ENCODE data around the gene RRP15. TPM values are rescaled to one million over a fixed set of nuclear protein-coding genes. Genes with fewer than 3 reads are reported as not detected.

The RRP15 gene
- polyA plus RNA-seq, 1 donor (not counting 4 experiments of a cell fraction or from before 2014, with no cell fraction given): 15.8 TPM

DNA sequence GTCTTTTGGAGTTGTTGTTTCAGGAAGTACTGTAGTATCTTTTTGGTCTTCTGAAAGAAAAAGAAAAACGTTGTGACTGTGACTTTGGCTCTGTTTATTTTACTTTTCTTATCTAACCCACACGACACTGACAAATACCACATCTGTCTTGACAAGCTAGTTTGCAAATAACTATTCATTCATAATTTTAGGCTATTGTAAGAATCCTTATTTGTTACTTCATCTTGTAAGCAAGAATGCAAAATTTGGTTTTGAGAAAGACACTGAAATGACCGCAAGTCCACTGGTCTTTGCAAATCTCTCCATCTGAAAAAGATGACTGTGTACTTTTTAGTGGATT lies 72.8 kb downstream of the RRP15 start:
- H3K4me2 ChIP-seq (ENCODE audit: control insufficient read depth, extremely low read depth, insufficient read depth, low read depth, low read length): no peak overlapping the region
- no peaks in the 10 kb centered on the region for H4K20me1 ChIP-seq (ENCODE audit: control insufficient read depth, extremely low read depth, insufficient read depth, low read length)
- TF ChIP-seq EZH2 (IDR thresholded peaks at IDR 0.05; ENCODE audit: low read length): no peak
- TF ChIP-seq CTCF (optimal IDR thresholded peaks at IDR 0.05 in 1 of 3, IDR thresholded peaks at IDR 0.05 in 1 of 3, conservative IDR thresholded peaks at IDR 0.05 in 1 of 3; ENCODE audit: extremely low read depth in 1 of 3, insufficient read depth in 2 of 3, low read length in 3 of 3): no peak
- H3K27me3 ChIP-seq (ENCODE audit: control insufficient read depth, extremely low read depth, insufficient read depth, low read length): no peaks in the 10 kb centered on the region
- H3K9me3 ChIP-seq (ENCODE audit: control insufficient read depth, low read depth, low read length): no peaks in the 10 kb centered on the region
- dilution Hi-C loops (cut with MboI; ENCODE audit: extremely low pct_ligation_motif_present, low sequenced_read_pairs): no loop called here
- H3K9ac ChIP-seq (ENCODE audit: control insufficient read depth, extremely low read depth, insufficient read depth, low read length): no peak overlapping the region
- no peak overlapping the region for H3K27ac ChIP-seq (ENCODE audit: control insufficient read depth, insufficient read depth, low read length)
- FAIRE-seq: no peak
- H3K79me2 ChIP-seq (ENCODE audit: control insufficient read depth, insufficient read depth, low read length): peaks cover 73% of the 10 kb centered on the region
- no peak overlapping the region for H3K4me3 ChIP-seq (ENCODE audit: control insufficient read depth in 2 of 3, extremely low read depth in 1 of 3, insufficient read depth in 2 of 3, low read depth in 1 of 3, low read length in 3 of 3)
- DNase-seq (ENCODE audit: low read depth, low spot score): no peak
- no peaks in the 10 kb centered on the region for H3K4me1 ChIP-seq (ENCODE audit: control insufficient read depth, extremely low read depth, insufficient read depth, low read length)
- H2AFZ ChIP-seq (ENCODE audit: control insufficient read depth, low read length): no peak overlapping the region
- H3K9me1 ChIP-seq (ENCODE audit: control insufficient read depth, extremely low read depth, insufficient read depth, low read length): no peaks in the 10 kb centered on the region
- H3K36me3 ChIP-seq (ENCODE audit: control insufficient read depth in 2 of 2, extremely low read depth in 1 of 2, insufficient read depth in 2 of 2, low read length in 2 of 2): no peaks in the 10 kb centered on the region

DNA sequence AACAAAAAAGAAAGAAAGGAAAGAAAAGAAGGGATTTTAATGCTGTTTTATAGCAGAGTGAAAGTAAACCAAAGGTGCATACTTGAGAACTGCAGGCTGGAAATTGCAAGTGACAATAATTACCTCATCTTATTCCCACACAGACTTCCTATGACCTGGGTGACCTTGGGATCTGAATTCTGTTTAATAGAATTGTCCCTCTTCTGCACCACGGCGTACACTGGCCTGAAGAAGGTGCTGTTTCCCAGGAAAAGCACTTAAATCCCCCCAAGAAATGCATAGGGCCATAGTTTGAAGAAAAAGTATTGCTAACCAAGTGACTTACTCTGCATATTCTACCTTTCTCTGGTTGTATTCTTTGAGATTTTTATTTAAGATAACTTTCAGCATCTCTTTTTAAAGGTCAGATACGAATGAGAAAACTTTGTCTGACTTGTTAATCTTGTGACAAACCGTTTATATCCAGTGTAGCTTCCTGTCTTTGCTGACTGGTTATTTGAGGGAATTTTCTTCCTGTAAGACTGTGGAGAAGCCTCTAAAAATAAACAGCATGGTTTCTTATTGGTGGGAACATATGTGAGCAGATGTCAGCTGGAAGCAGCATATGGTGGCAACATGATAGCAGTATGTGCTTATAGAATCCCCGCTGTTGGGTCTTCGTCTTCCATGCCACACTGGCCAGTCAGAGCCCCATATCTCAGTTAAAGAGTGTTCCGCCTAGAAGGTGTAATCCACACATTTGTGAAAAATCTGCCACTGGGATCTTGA lies 76.4 kb downstream of the RRP15 start:
- no peak for DNase-seq (ENCODE audit: low read depth, low spot score)
- peaks cover 59% of the 10 kb centered on the region for H3K79me2 ChIP-seq (ENCODE audit: control insufficient read depth, insufficient read depth, low read length)
- no peaks in the 10 kb centered on the region for H3K9me3 ChIP-seq (ENCODE audit: control insufficient read depth, low read depth, low read length)
- H3K36me3 ChIP-seq (ENCODE audit: control insufficient read depth in 2 of 2, extremely low read depth in 1 of 2, insufficient read depth in 2 of 2, low read length in 2 of 2): peaks cover under 1 to 6% of the 10 kb centered on the region in 2 experiments
- no peak overlapping the region for H3K9ac ChIP-seq (ENCODE audit: control insufficient read depth, extremely low read depth, insufficient read depth, low read length)
- peak; percentile 27 to 64 (median 54) for TF ChIP-seq CTCF (optimal IDR thresholded peaks at IDR 0.05 in 1 of 3, IDR thresholded peaks at IDR 0.05 in 1 of 3, conservative IDR thresholded peaks at IDR 0.05 in 1 of 3; ENCODE audit: extremely low read depth in 1 of 3, insufficient read depth in 2 of 3, low read length in 3 of 3)
- no peak for TF ChIP-seq EZH2 (IDR thresholded peaks at IDR 0.05; ENCODE audit: low read length)
- peaks cover 12% of the 10 kb centered on the region for H3K4me1 ChIP-seq (ENCODE audit: control insufficient read depth, extremely low read depth, insufficient read depth, low read length)
- H4K20me1 ChIP-seq (ENCODE audit: control insufficient read depth, extremely low read depth, insufficient read depth, low read length): no peaks in the 10 kb centered on the region
- H3K4me3 ChIP-seq (ENCODE audit: control insufficient read depth in 2 of 3, extremely low read depth in 1 of 3, insufficient read depth in 2 of 3, low read depth in 1 of 3, low read length in 3 of 3): no peak overlapping the region
- H3K9me1 ChIP-seq (ENCODE audit: control insufficient read depth, extremely low read depth, insufficient read depth, low read length): no peaks in the 10 kb centered on the region
- dilution Hi-C loops (cut with MboI; ENCODE audit: extremely low pct_ligation_motif_present, low sequenced_read_pairs): no loop called here
- no peak overlapping the region for H2AFZ ChIP-seq (ENCODE audit: control insufficient read depth, low read length)
- no peak for FAIRE-seq
- no peaks in the 10 kb centered on the region for H3K27me3 ChIP-seq (ENCODE audit: control insufficient read depth, extremely low read depth, insufficient read depth, low read length)
- H3K4me2 ChIP-seq (ENCODE audit: control insufficient read depth, extremely low read depth, insufficient read depth, low read depth, low read length): no peak overlapping the region
- H3K27ac ChIP-seq (ENCODE audit: control insufficient read depth, insufficient read depth, low read length): no peak overlapping the region

Measured in keratinocyte (primary cell).